Mesodermal cell (in vitro differentiated cells): ENCODE results near the gene SHISA8.

Experiments used
- H3K27ac ChIP-seq: 2 replicates; pipeline ENCODE4 v1.7.0; 2013; ENCODE audit warnings: mild to moderate bottlenecking, low read depth, low read length, moderate library complexity; ENCODE audit not compliant: severe bottlenecking
- H3K36me3 ChIP-seq: 2 replicates; pipeline ENCODE4 v1.7.1; 2013; ENCODE audit warnings: mild to moderate bottlenecking, low read length, moderate library complexity; ENCODE audit not compliant: control insufficient read depth, insufficient read depth
- H3K4me1 ChIP-seq: one replicate; pipeline ENCODE4 v1.7.1; 2013; ENCODE audit warnings: mild to moderate bottlenecking, low read length; ENCODE audit not compliant: insufficient read depth, control insufficient read depth, poor library complexity, severe bottlenecking
- H3K4me3 ChIP-seq: 2 replicates; pipeline ENCODE4 v1.7.0; 2013; ENCODE audit warnings: low read length, control low read depth, mild to moderate bottlenecking; ENCODE audit not compliant: insufficient read depth, poor library complexity, severe bottlenecking; ENCODE audit errors: extremely low read depth
- H3K9me3 ChIP-seq: 2 replicates; pipeline ENCODE4 v1.7.1; 2013; ENCODE audit warnings: mild to moderate bottlenecking, low read length, moderate library complexity; ENCODE audit not compliant: control insufficient read depth
- WGBS, 2 experiments: methylation state at CpG; one replicate each; pipeline ENCODE4 v1.1.5; 2013; ENCODE audit warnings: missing lambda C conversion rate in 2 of 2; ENCODE audit not compliant: insufficient coverage in 2 of 2; 5-methylcytosine and 5-hydroxymethylcytosine counted together

Gene SHISA8

GRCh38 chr22:41946629-41947423 is 32.0 kb upstream of the SHISA8 start, which contains the start of gene CENPM:
Gene CENPM, minus strand, starts transcription at chr22:41947152. Its CDS starts 76 bp downstream, at chr22:41947076.
- Histone ChIP-seq H3K27ac (peak within 1 kb of the TSS; percentile 43), H3K9me3 (no peaks in the 10 kb centered on the region)
- 2% methylated on average over 55 to 56 of the region's 56 CpGs for WGBS, 2 experiments

GRCh38 chr22:41943661-41944209 is 28.9 kb upstream of the SHISA8 start:
- Histone ChIP-seq H3K9me3 (no peaks in the 10 kb centered on the region), H3K36me3 (peaks cover 49% of the 10 kb centered on the region), H3K4me1 (peaks cover 3% of the 10 kb centered on the region), H3K27ac (no peak overlapping the region), H3K4me3 (no peak overlapping the region)
- 90 to 98% methylated on average over 7 of the region's 9 CpGs for WGBS, 2 experiments

More at GRCh38 chr22:41946629-41947423, 32.0 kb upstream of the SHISA8 start, which contains the start of gene CENPM:
- H3K4me3 ChIP-seq: peak within 1 kb of the TSS; percentile 62
- H3K4me1 ChIP-seq: peaks cover 3% of the 10 kb centered on the region
- H3K36me3 ChIP-seq: peaks cover 28% of the 10 kb centered on the region

GRCh38 chr22:41940832-41941765 is 26.2 kb upstream of the SHISA8 start:
- WGBS, 2 experiments: 61 to 72% methylated on average over 11 of the region's 13 CpGs

GRCh38 chr22:41939981-41940831 is 25.3 kb upstream of the SHISA8 start:
- no peaks in the 10 kb centered on the region for H3K9me3 ChIP-seq
- H3K4me3 ChIP-seq: no peak overlapping the region
- 89 to 90% methylated on average over 9 to 13 of the region's 13 CpGs for WGBS, 2 experiments
- H3K27ac ChIP-seq: peak overlapping the region; percentile 77
- H3K4me1 ChIP-seq: no peaks in the 10 kb centered on the region
- H3K36me3 ChIP-seq: peaks cover 61% of the 10 kb centered on the region

More at GRCh38 chr22:41940832-41941765, 26.2 kb upstream of the SHISA8 start:
- Histone ChIP-seq H3K36me3 (peaks cover 62% of the 10 kb centered on the region), H3K4me3 (no peak overlapping the region), H3K4me1 (peaks cover 3% of the 10 kb centered on the region), H3K9me3 (no peaks in the 10 kb centered on the region), H3K27ac (peak overlapping the region; percentile 77)

- 100% methylated on average over 1 of the region's 2 CpGs for WGBS, 2 experiments
- H3K4me3 ChIP-seq: no peak overlapping the region
- H3K27ac ChIP-seq: no peak overlapping the region
- peaks cover 35% of the 10 kb centered on the region for H3K36me3 ChIP-seq
- H3K9me3 ChIP-seq: no peaks in the 10 kb centered on the region
- H3K4me1 ChIP-seq: no peaks in the 10 kb centered on the region
Observed at GRCh38 chr22:41936894-41937169, 22.0 kb upstream of the SHISA8 start.

- 87 to 98% methylated on average over 6 to 9 of the region's 9 CpGs for WGBS, 2 experiments
- Histone ChIP-seq H3K4me3 (no peak overlapping the region), H3K9me3 (no peaks in the 10 kb centered on the region), H3K4me1 (no peaks in the 10 kb centered on the region), H3K36me3 (peaks cover 28% of the 10 kb centered on the region), H3K27ac (no peak overlapping the region)
Observed at GRCh38 chr22:41935509-41935908, 20.6 kb upstream of the SHISA8 start.

- H3K9me3 ChIP-seq: no peaks in the 10 kb centered on the region
- no peak overlapping the region for H3K4me3 ChIP-seq
- H3K36me3 ChIP-seq: peaks cover 23% of the 10 kb centered on the region
- WGBS, 2 experiments: 92% methylated on average over 2 of the region's 4 CpGs; no CpG with 5 or more reads in 1 of the 2 experiments
- H3K4me1 ChIP-seq: no peaks in the 10 kb centered on the region
- no peak overlapping the region for H3K27ac ChIP-seq
Observed at GRCh38 chr22:41935015-41935351, 20.1 kb upstream of the SHISA8 start.

GRCh38 chr22:41934284-41935014 is 19.6 kb upstream of the SHISA8 start:
- peaks cover 21% of the 10 kb centered on the region for H3K36me3 ChIP-seq

GRCh38 chr22:41933411-41934177 is 18.7 kb upstream of the SHISA8 start:
- Histone ChIP-seq H3K36me3 (peaks cover 12% of the 10 kb centered on the region), H3K9me3 (no peaks in the 10 kb centered on the region), H3K4me3 (no peak overlapping the region), H3K4me1 (no peaks in the 10 kb centered on the region), H3K27ac (no peak overlapping the region)
- 89 to 90% methylated on average over 5 to 16 of the region's 16 CpGs for WGBS, 2 experiments

More at GRCh38 chr22:41934284-41935014, 19.6 kb upstream of the SHISA8 start:
- H3K9me3 ChIP-seq: no peaks in the 10 kb centered on the region
- no peak overlapping the region for H3K4me3 ChIP-seq
- H3K4me1 ChIP-seq: no peaks in the 10 kb centered on the region
- 94 to 96% methylated on average over 12 to 17 of the region's 17 CpGs for WGBS, 2 experiments
- H3K27ac ChIP-seq: no peak overlapping the region
